Mesendoderm (in vitro differentiated cells): ENCODE data around the gene BANF2.

Experiments used
- DNase-seq: peaks from one replicate; pipeline ENCODE4 v3.0.0; 2013
- H2AK5ac ChIP-seq: 2 replicates; pipeline ENCODE4 v1.6.1; 2013; ENCODE audit warnings: low read length, inconsistent platforms
- H2BK120ac ChIP-seq: 2 replicates; pipeline ENCODE4 v1.6.1; 2013; ENCODE audit warnings: low read depth, mild to moderate bottlenecking, low read length, moderate library complexity, mixed read lengths
- H2BK15ac ChIP-seq: replicated peaks from 2 replicates; pipeline ENCODE4 v1.6.1; 2013; ENCODE audit warnings: low read depth, mild to moderate bottlenecking, moderate library complexity
- H2BK5ac ChIP-seq: 2 replicates; pipeline ENCODE4 v1.6.1; 2013; ENCODE audit warnings: low read length, inconsistent platforms
- H3K18ac ChIP-seq: 2 replicates; pipeline ENCODE4 v1.6.1; 2013; ENCODE audit warnings: mild to moderate bottlenecking, low read length, mixed read lengths
- H3K23ac ChIP-seq: one replicate; pipeline ENCODE4 v1.6.1; 2013; ENCODE audit warnings: low read length
- H3K27ac ChIP-seq: 2 replicates; pipeline ENCODE4 v1.5.1; 2013; ENCODE audit warnings: low read depth, mild to moderate bottlenecking, inconsistent platforms, low read length, moderate library complexity
- H3K27me3 ChIP-seq: 2 replicates; pipeline ENCODE4 v1.6.1; 2013; ENCODE audit warnings: low read length, control low read depth, mild to moderate bottlenecking, inconsistent platforms; ENCODE audit not compliant: insufficient read depth, poor library complexity
- H3K36me3 ChIP-seq: 2 replicates; pipeline ENCODE4 v1.6.1; 2013; ENCODE audit warnings: low read length, inconsistent platforms; ENCODE audit not compliant: control insufficient read depth, insufficient read depth
- H3K4ac ChIP-seq: one replicate; pipeline ENCODE4 v1.6.1; 2013; ENCODE audit warnings: low read depth, mild to moderate bottlenecking, low read length, moderate library complexity
- H3K4me1 ChIP-seq: 2 replicates; pipeline ENCODE4 v1.6.1; 2013; ENCODE audit warnings: low read depth, low read length, inconsistent platforms; ENCODE audit not compliant: control insufficient read depth
- H3K4me2 ChIP-seq: 2 replicates; pipeline ENCODE4 v1.6.1; 2013; ENCODE audit warnings: low read length
- H3K4me3 ChIP-seq: 2 replicates; pipeline ENCODE4 v1.5.1; 2013; ENCODE audit warnings: mild to moderate bottlenecking, low read length
- H3K56ac ChIP-seq: one replicate; pipeline ENCODE4 v1.6.1; 2013; ENCODE audit warnings: low read length
- H3K79me1 ChIP-seq: 2 replicates; pipeline ENCODE4 v1.6.1; 2013; ENCODE audit warnings: low read length, inconsistent platforms
- H3K79me2 ChIP-seq: 2 replicates; pipeline ENCODE4 v1.6.1; 2013; ENCODE audit warnings: mild to moderate bottlenecking, low read length; ENCODE audit not compliant: control insufficient read depth, insufficient read depth
- H3K9ac ChIP-seq: 2 replicates; pipeline ENCODE4 v1.6.1; 2013; ENCODE audit warnings: low read length, inconsistent platforms
- H4K5ac ChIP-seq: one replicate; pipeline ENCODE4 v1.6.1; 2013; ENCODE audit warnings: low read length
- H4K8ac ChIP-seq: one replicate; pipeline ENCODE4 v1.6.1; 2013; ENCODE audit warnings: low read depth, mild to moderate bottlenecking, control low read depth, low read length, moderate library complexity
- WGBS: extraction: QIAGEN DNeasy Blood & Tissue Kit; methylation state at CpG from one replicate; pipeline ENCODE4 v1.1.7; 2013; ENCODE audit warnings: low lambda C conversion rate, missing lambda C conversion rate; ENCODE audit not compliant: insufficient coverage; ENCODE audit errors: extremely low coverage; 5-methylcytosine and 5-hydroxymethylcytosine counted together

The BANF2 gene

GRCh38 chr20:17694767-17695166 lies 5.0 kb upstream of the BANF2 start:
- Histone ChIP-seq H3K18ac (no peak overlapping the region), H3K56ac (no peak overlapping the region), H2BK15ac (no peak overlapping the region), H2BK5ac (no peak overlapping the region), H3K4me1 (no peaks in the 10 kb centered on the region), H3K79me2 (no peaks in the 10 kb centered on the region), H3K9ac (no peak overlapping the region), H4K8ac (no peak overlapping the region), H3K79me1 (no peaks in the 10 kb centered on the region), H3K27me3 (no peaks in the 10 kb centered on the region), H4K5ac (no peak overlapping the region), H3K4me3 (no peak overlapping the region), H3K4me2 (no peak overlapping the region), H3K36me3 (no peaks in the 10 kb centered on the region), H3K23ac (no peak overlapping the region), H2AK5ac (no peak overlapping the region), H2BK120ac (no peak overlapping the region), H3K27ac (no peak overlapping the region), H3K4ac (no peak overlapping the region)
- DNase-seq: no peak
- WGBS: no CpG with 5 or more reads among the region's 3 CpGs

- H3K56ac ChIP-seq: no peak overlapping the region
- H3K36me3 ChIP-seq: no peaks in the 10 kb centered on the region
- H4K5ac ChIP-seq: no peak overlapping the region
- no peaks in the 10 kb centered on the region for H3K27me3 ChIP-seq
- H3K18ac ChIP-seq: no peak overlapping the region
- no peak overlapping the region for H2AK5ac ChIP-seq
- no peaks in the 10 kb centered on the region for H3K4me1 ChIP-seq
- no peaks in the 10 kb centered on the region for H3K79me2 ChIP-seq
- H2BK120ac ChIP-seq: no peak overlapping the region
- no peaks in the 10 kb centered on the region for H3K79me1 ChIP-seq
- H2BK15ac ChIP-seq: no peak overlapping the region
- WGBS: no CpG with 5 or more reads among the region's 1 CpG
- no peak overlapping the region for H3K27ac ChIP-seq
- H3K4ac ChIP-seq: no peak overlapping the region
- DNase-seq: no peak
- H3K9ac ChIP-seq: no peak overlapping the region
- no peak overlapping the region for H2BK5ac ChIP-seq
- H3K23ac ChIP-seq: no peak overlapping the region
- no peak overlapping the region for H3K4me3 ChIP-seq
- H4K8ac ChIP-seq: no peak overlapping the region
- no peak overlapping the region for H3K4me2 ChIP-seq
These were observed 3.5 kb upstream of the BANF2 start for GRCh38 chr20:17696287-17696686.

- no peak overlapping the region for H2BK120ac ChIP-seq
- no peaks in the 10 kb centered on the region for H3K27me3 ChIP-seq
- H3K4me3 ChIP-seq: no peak overlapping the region
- no peaks in the 10 kb centered on the region for H3K4me1 ChIP-seq
- no peaks in the 10 kb centered on the region for H3K36me3 ChIP-seq
- no peak overlapping the region for H3K9ac ChIP-seq
- H2BK5ac ChIP-seq: no peak overlapping the region
- H4K5ac ChIP-seq: no peak overlapping the region
- H3K23ac ChIP-seq: no peak overlapping the region
- H3K56ac ChIP-seq: no peak overlapping the region
- no peak overlapping the region for H3K4me2 ChIP-seq
- no CpG with 5 or more reads among the region's 1 CpG for WGBS
- DNase-seq: no peak
- no peak overlapping the region for H2AK5ac ChIP-seq
- H2BK15ac ChIP-seq: no peak overlapping the region
- H4K8ac ChIP-seq: no peak overlapping the region
- no peak overlapping the region for H3K18ac ChIP-seq
- no peaks in the 10 kb centered on the region for H3K79me1 ChIP-seq
- H3K27ac ChIP-seq: no peak overlapping the region
- no peaks in the 10 kb centered on the region for H3K79me2 ChIP-seq
- no peak overlapping the region for H3K4ac ChIP-seq
These were observed 2.6 kb upstream of the BANF2 start for GRCh38 chr20:17697171-17697570.

- Histone ChIP-seq H3K18ac (no peak overlapping the region), H3K9ac (no peak overlapping the region), H2AK5ac (no peak overlapping the region), H2BK120ac (no peak overlapping the region), H3K4me2 (no peak overlapping the region), H3K36me3 (no peaks in the 10 kb centered on the region), H3K56ac (no peak overlapping the region), H3K4me1 (no peaks in the 10 kb centered on the region), H4K8ac (no peak overlapping the region), H3K4me3 (no peak overlapping the region), H3K79me1 (no peaks in the 10 kb centered on the region), H3K27ac (no peak overlapping the region), H3K27me3 (no peaks in the 10 kb centered on the region), H2BK5ac (no peak overlapping the region), H2BK15ac (no peak overlapping the region), H4K5ac (no peak overlapping the region), H3K4ac (no peak overlapping the region), H3K79me2 (no peaks in the 10 kb centered on the region), H3K23ac (no peak overlapping the region)
- whole genome bisulfite sequencing: no CpG with 5 or more reads among the region's 5 CpGs
- no peak for DNase-seq
These were observed 1.4 kb upstream of the BANF2 start for GRCh38 chr20:17698384-17698783.

GRCh38 chr20:17700637-17701036 lies 871 bp downstream of the BANF2 start:
- Histone ChIP-seq H3K36me3 (no peaks in the 10 kb centered on the region), H3K4ac (no peak overlapping the region), H2BK5ac (no peak overlapping the region), H3K79me1 (no peaks in the 10 kb centered on the region), H3K79me2 (no peaks in the 10 kb centered on the region), H3K56ac (no peak overlapping the region), H4K8ac (no peak overlapping the region), H3K4me3 (no peak overlapping the region), H3K4me1 (no peaks in the 10 kb centered on the region), H4K5ac (no peak overlapping the region), H3K23ac (no peak overlapping the region), H3K27me3 (no peaks in the 10 kb centered on the region), H2BK120ac (no peak overlapping the region), H2AK5ac (no peak overlapping the region), H3K9ac (no peak overlapping the region), H3K18ac (no peak overlapping the region), H2BK15ac (no peak overlapping the region), H3K4me2 (no peak overlapping the region), H3K27ac (no peak overlapping the region)
- WGBS: no CpG with 5 or more reads among the region's 7 CpGs
- DNase-seq: no peak

- no peaks in the 10 kb centered on the region for H3K36me3 ChIP-seq
- H3K56ac ChIP-seq: no peak overlapping the region
- no peak overlapping the region for H2BK15ac ChIP-seq
- H3K4me3 ChIP-seq: no peak overlapping the region
- H3K27ac ChIP-seq: no peak overlapping the region
- no peak overlapping the region for H2AK5ac ChIP-seq
- no peaks in the 10 kb centered on the region for H3K79me2 ChIP-seq
- H4K8ac ChIP-seq: no peak overlapping the region
- H3K9ac ChIP-seq: no peak overlapping the region
- no peak overlapping the region for H3K4me2 ChIP-seq
- H3K23ac ChIP-seq: no peak overlapping the region
- H3K79me1 ChIP-seq: no peaks in the 10 kb centered on the region
- no peak overlapping the region for H4K5ac ChIP-seq
- no peaks in the 10 kb centered on the region for H3K4me1 ChIP-seq
- H3K4ac ChIP-seq: no peak overlapping the region
- no CpG with 5 or more reads among the region's 4 CpGs for WGBS
- no peak overlapping the region for H3K18ac ChIP-seq
- no peaks in the 10 kb centered on the region for H3K27me3 ChIP-seq
- no peak overlapping the region for H2BK5ac ChIP-seq
- DNase-seq: no peak
- no peak overlapping the region for H2BK120ac ChIP-seq
These were observed 2.1 kb downstream of the BANF2 start for GRCh38 chr20:17701826-17702225.
